Measurements from ENCODE around the gene NPSR1. TPM values are rescaled to one million over a fixed set of nuclear protein-coding genes. Genes with fewer than 3 reads are reported as not detected.

The NPSR1 gene
- polyA plus RNA-seq, 4 donors = not detected

GRCh38 chr7:34756025-34756437 lies 98.0 kb downstream of the NPSR1 start:
- H3K9me3 ChIP-seq (ENCODE audit: control insufficient read depth in 2 of 2, insufficient read depth in 1 of 2, low read depth in 1 of 2, low read length in 1 of 2) = peaks cover 0 to 2% of the 10 kb centered on the region in 2 donors
- peak overlapping the region in 1 of 3 donors; percentile 86 for H3K27ac ChIP-seq (ENCODE audit: low read depth in 1 of 3, low read length in 2 of 3)
- DNase-seq (peak in 1 of 2 donors; percentile 62), FAIRE-seq (no peak)
- peaks cover 0 to 43% (median 0%) of the 10 kb centered on the region in 3 donors for H3K4me1 ChIP-seq (ENCODE audit: control insufficient read depth in 3 of 3, insufficient read depth in 2 of 3, low read depth in 1 of 3, low read length in 2 of 3)
- H3K27me3 ChIP-seq (ENCODE audit: control insufficient read depth in 3 of 3, insufficient read depth in 3 of 3, low read length in 3 of 3) = no peaks in the 10 kb centered on the region
- H3K4me3 ChIP-seq (ENCODE audit: low read depth in 1 of 3, low read length in 3 of 3) = peak overlapping the region in 1 of 3 donors; percentile 19
- 9 to 24% (median 16%) methylated on average over 4 of the region's 4 CpGs for WGBS, 3 donors
- peaks cover 0 to 7% (median 0%) of the 10 kb centered on the region in 3 donors for H3K36me3 ChIP-seq (ENCODE audit: control insufficient read depth in 3 of 3, insufficient read depth in 2 of 3, low read depth in 1 of 3, low read length in 3 of 3)

- Histone ChIP-seq H3K9me3 (ENCODE audit: control insufficient read depth in 2 of 2, insufficient read depth in 1 of 2, low read depth in 1 of 2, low read length in 1 of 2) (no peaks in the 10 kb centered on the region), H3K36me3 (ENCODE audit: control insufficient read depth in 3 of 3, insufficient read depth in 2 of 3, low read depth in 1 of 3, low read length in 3 of 3) (peaks cover 0 to under 1% (median 0%) of the 10 kb centered on the region in 3 donors), H3K27me3 (ENCODE audit: control insufficient read depth in 3 of 3, insufficient read depth in 3 of 3, low read length in 3 of 3) (no peaks in the 10 kb centered on the region), H3K4me3 (ENCODE audit: low read depth in 1 of 3, low read length in 3 of 3) (peak overlapping the region in 1 of 3 donors; percentile 19), H3K27ac (ENCODE audit: low read depth in 1 of 3, low read length in 2 of 3) (peak overlapping the region in 1 of 3 donors; percentile 86), H3K4me1 (ENCODE audit: control insufficient read depth in 3 of 3, insufficient read depth in 2 of 3, low read depth in 1 of 3, low read length in 2 of 3) (peaks cover 0 to 37% (median 0%) of the 10 kb centered on the region in 3 donors)
- WGBS, 3 donors = 86 to 88% (median 87%) methylated on average over 5 of the region's 5 CpGs
- no peak for DNase-seq
- no peak for FAIRE-seq
Measured at GRCh38 chr7:34756691-34757090, 98.7 kb downstream of the NPSR1 start.

GRCh38 chr7:34757570-34758110 lies 99.6 kb downstream of the NPSR1 start:
- Histone ChIP-seq H3K27me3 (ENCODE audit: control insufficient read depth in 3 of 3, insufficient read depth in 3 of 3, low read length in 3 of 3) (no peaks in the 10 kb centered on the region), H3K36me3 (ENCODE audit: control insufficient read depth in 3 of 3, insufficient read depth in 2 of 3, low read depth in 1 of 3, low read length in 3 of 3) (no peaks in the 10 kb centered on the region), H3K27ac (ENCODE audit: low read depth in 1 of 3, low read length in 2 of 3) (peak overlapping the region in 1 of 3 donors; percentile 86), H3K4me3 (ENCODE audit: low read depth in 1 of 3, low read length in 3 of 3) (peak overlapping the region in 1 of 3 donors; percentile 34), H3K9me3 (ENCODE audit: control insufficient read depth in 2 of 2, insufficient read depth in 1 of 2, low read depth in 1 of 2, low read length in 1 of 2) (no peaks in the 10 kb centered on the region), H3K4me1 (ENCODE audit: control insufficient read depth in 3 of 3, insufficient read depth in 2 of 3, low read depth in 1 of 3, low read length in 2 of 3) (peaks cover 0 to 30% (median 0%) of the 10 kb centered on the region in 3 donors)
- WGBS, 3 donors = 82 to 86% (median 82%) methylated on average over 5 of the region's 5 CpGs
- no peak for DNase-seq
- FAIRE-seq = no peak

- Histone ChIP-seq H3K36me3 (ENCODE audit: control insufficient read depth in 3 of 3, insufficient read depth in 2 of 3, low read depth in 1 of 3, low read length in 3 of 3) (no peaks in the 10 kb centered on the region), H3K27me3 (ENCODE audit: control insufficient read depth in 3 of 3, insufficient read depth in 3 of 3, low read length in 3 of 3) (no peaks in the 10 kb centered on the region), H3K4me3 (ENCODE audit: low read depth in 1 of 3, low read length in 3 of 3) (peak overlapping the region in 1 of 3 donors; percentile 34), H3K9me3 (ENCODE audit: control insufficient read depth in 2 of 2, insufficient read depth in 1 of 2, low read depth in 1 of 2, low read length in 1 of 2) (no peaks in the 10 kb centered on the region), H3K27ac (ENCODE audit: low read depth in 1 of 3, low read length in 2 of 3) (peak overlapping the region in 1 of 3 donors; percentile 86), H3K4me1 (ENCODE audit: control insufficient read depth in 3 of 3, insufficient read depth in 2 of 3, low read depth in 1 of 3, low read length in 2 of 3) (peaks cover 0 to 25% (median 0%) of the 10 kb centered on the region in 3 donors)
- 22 to 54% (median 36%) methylated on average over 1 of the region's 1 CpG for WGBS, 3 donors
- DNase-seq (peak in 1 of 2 donors; percentile 83), FAIRE-seq (no peak)
Measured at GRCh38 chr7:34758111-34758601, 100.1 kb downstream of the NPSR1 start.

GRCh38 chr7:34759477-34760125 lies 101.6 kb downstream of the NPSR1 start:
- WGBS, 3 donors = 71 to 76% (median 74%) methylated on average over 3 of the region's 3 CpGs
- Histone ChIP-seq H3K9me3 (ENCODE audit: control insufficient read depth in 2 of 2, insufficient read depth in 1 of 2, low read depth in 1 of 2, low read length in 1 of 2) (no peaks in the 10 kb centered on the region), H3K4me1 (ENCODE audit: control insufficient read depth in 3 of 3, insufficient read depth in 2 of 3, low read depth in 1 of 3, low read length in 2 of 3) (peaks cover 0 to 21% (median 0%) of the 10 kb centered on the region in 3 donors), H3K27ac (ENCODE audit: low read depth in 1 of 3, low read length in 2 of 3) (peak overlapping the region in 1 of 3 donors; percentile 86), H3K36me3 (ENCODE audit: control insufficient read depth in 3 of 3, insufficient read depth in 2 of 3, low read depth in 1 of 3, low read length in 3 of 3) (no peaks in the 10 kb centered on the region), H3K27me3 (ENCODE audit: control insufficient read depth in 3 of 3, insufficient read depth in 3 of 3, low read length in 3 of 3) (no peaks in the 10 kb centered on the region), H3K4me3 (ENCODE audit: low read depth in 1 of 3, low read length in 3 of 3) (no peak overlapping the region)
- DNase-seq (peak; percentile 27 to 66), FAIRE-seq (no peak)

GRCh38 chr7:34760271-34760670 lies 102.3 kb downstream of the NPSR1 start:
- Histone ChIP-seq H3K27ac (ENCODE audit: low read depth in 1 of 3, low read length in 2 of 3) (no peak overlapping the region), H3K27me3 (ENCODE audit: control insufficient read depth in 3 of 3, insufficient read depth in 3 of 3, low read length in 3 of 3) (no peaks in the 10 kb centered on the region), H3K36me3 (ENCODE audit: control insufficient read depth in 3 of 3, insufficient read depth in 2 of 3, low read depth in 1 of 3, low read length in 3 of 3) (no peaks in the 10 kb centered on the region), H3K9me3 (ENCODE audit: control insufficient read depth in 2 of 2, insufficient read depth in 1 of 2, low read depth in 1 of 2, low read length in 1 of 2) (no peaks in the 10 kb centered on the region), H3K4me1 (ENCODE audit: control insufficient read depth in 3 of 3, insufficient read depth in 2 of 3, low read depth in 1 of 3, low read length in 2 of 3) (peaks cover 0 to 21% (median 0%) of the 10 kb centered on the region in 3 donors), H3K4me3 (ENCODE audit: low read depth in 1 of 3, low read length in 3 of 3) (no peak overlapping the region)
- WGBS, 3 donors = 67 to 80% (median 77%) methylated on average over 2 of the region's 2 CpGs
- DNase-seq = no peak
- FAIRE-seq = no peak

GRCh38 chr7:34761206-34761605 lies 103.2 kb downstream of the NPSR1 start:
- H3K27me3 ChIP-seq (ENCODE audit: control insufficient read depth in 3 of 3, insufficient read depth in 3 of 3, low read length in 3 of 3) = no peaks in the 10 kb centered on the region
- H3K4me3 ChIP-seq (ENCODE audit: low read depth in 1 of 3, low read length in 3 of 3) = no peak overlapping the region
- DNase-seq (no peak), FAIRE-seq (no peak)
- no peaks in the 10 kb centered on the region for H3K36me3 ChIP-seq (ENCODE audit: control insufficient read depth in 3 of 3, insufficient read depth in 2 of 3, low read depth in 1 of 3, low read length in 3 of 3)
- no peak overlapping the region for H3K27ac ChIP-seq (ENCODE audit: low read depth in 1 of 3, low read length in 2 of 3)
- no peaks in the 10 kb centered on the region for H3K9me3 ChIP-seq (ENCODE audit: control insufficient read depth in 2 of 2, insufficient read depth in 1 of 2, low read depth in 1 of 2, low read length in 1 of 2)
- WGBS, 3 donors = 67 to 79% (median 71%) methylated on average over 1 of the region's 1 CpG
- peaks cover 0 to 21% (median 0%) of the 10 kb centered on the region in 3 donors for H3K4me1 ChIP-seq (ENCODE audit: control insufficient read depth in 3 of 3, insufficient read depth in 2 of 3, low read depth in 1 of 3, low read length in 2 of 3)

GRCh38 chr7:34761627-34762026 lies 103.6 kb downstream of the NPSR1 start:
- DNase-seq (no peak), FAIRE-seq (no peak)
- Histone ChIP-seq H3K27ac (ENCODE audit: low read depth in 1 of 3, low read length in 2 of 3) (no peak overlapping the region), H3K36me3 (ENCODE audit: control insufficient read depth in 3 of 3, insufficient read depth in 2 of 3, low read depth in 1 of 3, low read length in 3 of 3) (no peaks in the 10 kb centered on the region), H3K9me3 (ENCODE audit: control insufficient read depth in 2 of 2, insufficient read depth in 1 of 2, low read depth in 1 of 2, low read length in 1 of 2) (no peaks in the 10 kb centered on the region), H3K4me3 (ENCODE audit: low read depth in 1 of 3, low read length in 3 of 3) (no peak overlapping the region), H3K4me1 (ENCODE audit: control insufficient read depth in 3 of 3, insufficient read depth in 2 of 3, low read depth in 1 of 3, low read length in 2 of 3) (peaks cover 0 to 18% (median 0%) of the 10 kb centered on the region in 3 donors), H3K27me3 (ENCODE audit: control insufficient read depth in 3 of 3, insufficient read depth in 3 of 3, low read length in 3 of 3) (no peaks in the 10 kb centered on the region)

All from small intestine (tissue), 7 donors.